Sigmoid colon (tissue), 4 donors: ENCODE results near the gene RPS14.

Experiments
- CTCF ChIP-seq, 4 experiments: fragments of 450-650 bp in 3 of 4; fragments of 200-600 bp in 1 of 4; IDR thresholded peaks; one replicate each; pipeline ENCODE4 v1.5.1; 2016 to 2019; ENCODE audit warnings: antibody characterized with exemption in 4 of 4, mild to moderate bottlenecking in 3 of 4, moderate library complexity in 2 of 4
- POLR2A ChIP-seq, 2 donors: fragments of 450-650 bp; IDR thresholded peaks; one replicate each; pipeline ENCODE4 v1.6.1; 2016; ENCODE audit warnings: antibody characterized with exemption in 2 of 2, mild to moderate bottlenecking in 2 of 2, moderate library complexity in 2 of 2
- POLR2AphosphoS5 ChIP-seq, 4 donors: sonication (generic); formaldehyde crosslinking; IDR thresholded peaks; one replicate each; pipeline ENCODE4 v1.6.1; 2017; ENCODE audit warnings: antibody characterized with exemption in 4 of 4

GRCh38 chr5:150406723-150407095 is 42.8 kb downstream of the RPS14 start:
- TF ChIP-seq POLR2A (IDR thresholded peaks at IDR 0.05) = no peak
- TF ChIP-seq POLR2AphosphoS5 (IDR thresholded peaks at IDR 0.05) = no peak
- no peak for TF ChIP-seq CTCF (IDR thresholded peaks at IDR 0.05)
